ENCODE results near the gene DSP.

- TF ChIP-seq CTCF (IDR thresholded peaks at IDR 0.05) (no peak), POLR2AphosphoS5 (IDR thresholded peaks at IDR 0.05; ENCODE audit: low read depth, low read length) (no peak), REST (IDR thresholded peaks at IDR 0.05; ENCODE audit: insufficient read depth in 1 of 2, low read depth in 2 of 2, low read length in 1 of 2) (no peak)
These were observed 47.0 kb downstream of the DSP start for GRCh38 chr6:7588506-7588905.

All from Panc1 (cell line).